Activated CD4-positive, alpha-beta T cell treated with anti-CD3 and anti-CD28 coated beads for 36 hours (primary cell): ENCODE data around the gene NEURL2. TPM values are rescaled to one million over a fixed set of nuclear protein-coding genes. Genes with fewer than 3 reads are reported as not detected.
"Not testable (repeated sequence)": the region's sequence is repeated elsewhere in the genome, so short reads cannot be mapped to it uniquely, and the experiment has no call there.

ENCODE experiments used
- ATAC-seq: fragments of 200-7000 bp; cut with Tn5 transposase; one replicate; pipeline ENCODE4 v1.10.0; 2021; ENCODE audit warnings: mild to moderate bottlenecking, moderate library complexity
- CTCF ChIA-PET: fragments of 350-600 bp; sonication (Branson Sonifier 250); formaldehyde crosslinking; loops from one replicate; lab custom pipeline; 2021; ENCODE audit warnings: antibody characterized with exemption; lab: Charles Lee
- POLR2A ChIA-PET: fragments of 350-600 bp; sonication (Branson Sonifier 250); formaldehyde crosslinking; loops from one replicate; lab custom pipeline; 2021; ENCODE audit warnings: antibody characterized with exemption, inconsistent platforms; lab: Charles Lee
- DNase-seq: peaks from one replicate; pipeline ENCODE4 v3.0.0-alpha.2; 2020
- H3K27ac Mint-ChIP-seq: one replicate; pipeline ENCODE4 v1.8.0; 2021; ENCODE audit warnings: mixed read lengths
- H3K27me3 Mint-ChIP-seq: one replicate; pipeline ENCODE4 v1.8.0; 2021; ENCODE audit warnings: mixed read lengths
- H3K36me3 Mint-ChIP-seq: one replicate; pipeline ENCODE4 v1.8.0; 2021; ENCODE audit warnings: low read depth, mixed read lengths
- H3K4me1 Mint-ChIP-seq: one replicate; pipeline ENCODE4 v1.8.0; 2021; ENCODE audit warnings: mixed read lengths
- H3K4me3 Mint-ChIP-seq: one replicate; pipeline ENCODE4 v1.8.0; 2021; ENCODE audit warnings: mild to moderate bottlenecking, moderate library complexity, mixed read lengths
- H3K9me3 Mint-ChIP-seq: one replicate; pipeline ENCODE4 v1.8.0; 2021; ENCODE audit warnings: low read depth, mixed read lengths
- intact Hi-C, 2 experiments: fragments of 100-400 bp; cut with DNase I in 1 of 2; cut with micrococcal nuclease in 1 of 2; formaldehyde crosslinking; loops; one replicate each; pipeline versions ENCODE4 v1.14.2 to v1.15.1; 2022 to 2024; cut with DNase I, micrococcal nuclease
- total RNA-seq, 2 experiments: library from RNA; stranded (reverse); gene quantifications; one replicate each; pipeline ENCODE4 v1.2.3, GENCODE V29; 2021

NEURL2 gene
- total RNA-seq, 2 experiments from 2014 or later, result 1.2 to 1.9 TPM

DNA sequence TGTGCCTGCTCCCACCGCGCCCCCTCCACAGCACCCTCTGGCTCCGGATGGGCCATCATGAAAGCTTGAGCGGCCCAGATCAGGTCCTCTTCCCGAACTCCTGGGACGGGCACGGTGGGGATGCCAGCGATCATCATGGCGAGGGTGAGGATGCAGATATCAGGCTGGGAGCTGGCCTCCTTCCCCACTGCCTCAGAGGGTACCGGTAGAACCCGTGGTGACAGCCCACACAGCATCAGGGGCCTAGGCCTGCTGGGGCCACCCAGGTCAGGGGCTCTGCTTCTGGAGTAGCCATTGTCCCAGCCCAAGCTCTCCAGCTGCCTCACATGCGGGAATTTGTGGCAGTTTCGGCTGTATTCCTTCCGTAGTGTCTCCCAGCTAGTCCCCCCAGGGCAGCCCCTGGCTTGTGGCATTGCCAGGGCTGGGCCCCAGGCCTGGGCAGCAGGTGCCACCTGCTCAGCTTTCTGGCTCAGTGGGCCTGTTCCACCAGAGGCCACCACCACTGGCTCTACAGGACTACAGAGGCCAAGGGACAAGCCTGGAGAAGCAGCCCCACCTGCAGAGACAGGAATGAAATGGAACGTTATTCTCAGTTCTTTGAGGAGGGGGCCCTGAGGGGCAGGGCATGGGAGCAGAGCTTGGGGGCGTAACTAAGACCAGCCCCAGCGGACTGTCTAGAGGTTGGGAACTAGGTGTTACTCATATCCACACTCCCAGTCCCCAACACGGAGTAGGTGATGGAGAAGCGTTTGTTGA is 4.2 kb downstream of the NEURL2 start:
- Mint-ChIP-seq H3K36me3 (peaks cover 24% of the 10 kb centered on the region), H3K4me3 (no peak overlapping the region), H3K4me1 (peaks cover 48% of the 10 kb centered on the region), H3K27ac (no peak overlapping the region), H3K27me3 (no peaks in the 10 kb centered on the region), H3K9me3 (no peaks in the 10 kb centered on the region)
- no peak for ATAC-seq
- CTCF ChIA-PET, result interaction anchor here (0.7 kb wide), 1 partner anchor 340 kb away, joined by 3 read pairs; no protein-coding TSS in a partner anchor
- intact Hi-C loops, result loop anchor here in 1 of 2 experiments (10.0 kb wide), 3 partner anchors 478 to 922 kb away; partner anchors contain the start of genes STK4 and TOMM34
- no peak for DNase-seq
- POLR2A ChIA-PET, result no interaction called here

- CTCF ChIA-PET, result interaction anchor here (1.0 kb wide), 1 partner anchor 29 kb away, joined by 3 read pairs; no protein-coding TSS in a partner anchor
- POLR2A ChIA-PET, result no interaction called here
- no peaks in the 10 kb centered on the region for H3K9me3 Mint-ChIP-seq
- peaks cover 44% of the 10 kb centered on the region for H3K4me1 Mint-ChIP-seq
- ATAC-seq, result no peak
- intact Hi-C loops, result loop anchor here in 1 of 2 experiments (10.0 kb wide), 3 partner anchors 482 to 918 kb away; partner anchors contain the start of genes STK4 and TOMM34
- peak overlapping the region; percentile 59 for H3K4me3 Mint-ChIP-seq
- no peaks in the 10 kb centered on the region for H3K27me3 Mint-ChIP-seq
- peaks cover 29% of the 10 kb centered on the region for H3K36me3 Mint-ChIP-seq
- no peak for DNase-seq
- H3K27ac Mint-ChIP-seq, result peak overlapping the region; percentile 60
Measured at GRCh38 chr20:45883100-45883469, 7.9 kb downstream of the NEURL2 start.

DNA sequence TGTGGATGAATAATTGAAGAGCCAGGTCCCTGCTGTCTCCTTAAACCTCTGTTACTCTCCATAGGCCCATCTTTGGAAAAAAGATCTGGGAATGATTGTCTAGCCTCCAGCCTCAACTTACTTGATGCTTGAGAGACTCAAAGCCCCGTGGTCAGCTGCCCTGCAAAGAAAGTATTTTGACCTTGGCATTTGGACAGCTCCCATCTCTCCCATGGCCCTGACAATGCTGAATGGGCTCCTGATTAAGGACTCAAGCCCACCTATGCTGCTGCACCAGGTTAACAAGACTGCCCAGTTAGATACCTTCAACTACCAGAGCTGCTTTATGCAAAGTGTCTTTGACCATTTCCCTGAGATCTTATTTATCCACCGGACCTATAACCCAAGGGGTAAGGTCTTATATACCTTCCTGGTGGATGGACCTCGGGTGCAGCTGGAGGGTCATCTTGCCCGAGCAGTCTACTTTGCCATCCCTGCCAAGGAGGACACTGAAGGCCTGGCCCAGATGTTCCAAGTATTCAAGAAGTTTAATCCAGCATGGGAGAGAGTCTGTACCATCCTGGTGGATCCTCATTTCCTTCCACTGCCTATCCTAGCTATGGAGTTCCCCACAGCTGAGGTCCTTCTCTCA is 8.4 kb downstream of the NEURL2 start:
- intact Hi-C loops, result loop anchor here in 1 of 2 experiments (10.0 kb wide), 3 partner anchors 482 to 918 kb away; partner anchors contain the start of genes STK4 and TOMM34
- no peak for DNase-seq
- ChIA-PET POLR2A (interaction anchor here (2.3 kb wide), 1 partner anchor 9 kb away, joined by 7 read pairs; the partner anchor contains the start of genes CTSA and NEURL2), CTCF (interaction anchor here (0.6 to 1.0 kb wide), 5 partner anchors 26 to 206 kb away, joined by 3 to 6 read pairs (median 3); partner anchors contain the start of genes ACOT8, DNTTIP1 and WFDC3)
- no peak for ATAC-seq
- Mint-ChIP-seq H3K27me3 (no peaks in the 10 kb centered on the region), H3K4me1 (peaks cover 44% of the 10 kb centered on the region), H3K9me3 (no peaks in the 10 kb centered on the region), H3K4me3 (peak overlapping the region; percentile 59), H3K27ac (peak overlapping the region; percentile 60), H3K36me3 (peaks cover 29% of the 10 kb centered on the region)

DNA sequence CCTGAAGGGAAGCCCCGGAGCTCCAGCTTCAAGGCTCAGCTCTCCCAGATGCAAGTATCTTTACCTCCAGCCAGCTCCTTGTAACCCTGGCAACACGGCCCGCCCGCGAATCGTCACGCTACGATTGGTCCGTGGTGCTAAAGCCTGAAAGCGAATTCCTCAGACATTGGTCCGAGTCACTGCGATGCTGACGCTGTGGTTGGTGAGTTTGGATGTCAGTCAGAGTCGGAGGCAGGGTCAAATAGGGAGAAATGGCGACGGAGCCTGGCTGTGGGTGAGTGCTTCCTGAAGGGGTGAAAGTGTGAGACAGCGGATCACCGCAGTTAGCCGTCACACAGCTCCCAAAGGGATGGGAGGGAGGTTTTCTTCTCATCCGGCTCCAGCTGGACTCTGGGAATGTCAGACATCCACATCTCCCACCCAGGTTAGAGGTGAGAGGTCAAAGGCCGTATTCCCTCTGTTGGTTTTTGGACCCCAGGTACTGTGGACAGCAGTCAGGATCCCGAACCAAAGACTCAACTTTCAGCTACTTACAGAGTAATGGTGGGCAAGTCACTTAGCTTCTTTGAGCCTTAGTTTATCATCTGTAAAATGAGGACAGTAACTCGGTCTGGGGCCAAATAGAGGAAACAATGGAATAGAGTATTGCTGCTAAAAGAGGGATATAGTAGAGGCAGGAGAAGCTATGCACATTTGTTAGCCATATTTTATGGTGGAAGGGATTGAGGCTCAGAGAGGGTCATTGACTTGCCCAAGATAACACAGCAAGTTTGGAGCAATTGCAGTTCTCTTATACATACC is 9.8 kb downstream of the NEURL2 start, which contains the start of gene ZSWIM1:
Gene ZSWIM1, plus strand, starts transcription at position 240 of the 801 bp plus-strand sequence. CDS start 1,366 bp downstream, outside the sequence.
- ChIA-PET POLR2A (interaction anchor here (0.5 to 2.3 kb wide), 9 partner anchors 8 to 200 kb away, joined by 3 to 7 read pairs (median 3); partner anchors contain the start of genes CTSA and NEURL2), CTCF (interaction anchor here (0.5 to 1.5 kb wide), 8 partner anchors 9 to 123 kb away, joined by 3 to 10 read pairs (median 4); partner anchors contain the start of genes CTSA and NEURL2)
- ATAC-seq (peak; percentile 98), DNase-seq (peak; percentile 99)
- H3K36me3 Mint-ChIP-seq, result peaks cover 21% of the 10 kb centered on the region
- intact Hi-C loops, result loop anchor here (1.0 to 10.0 kb wide), 10 partner anchors 10 to 916 kb away; partner anchors contain the start of genes ACOT8 (in 2 of the 2), CTSA (in 2 of the 2), NEURL2 (in 2 of the 2) and ZSWIM3 (in 2 of the 2)
- H3K27ac Mint-ChIP-seq, result peak within 1 kb of the TSS; percentile 95
- no peaks in the 10 kb centered on the region for H3K27me3 Mint-ChIP-seq
- peaks cover 42% of the 10 kb centered on the region for H3K4me1 Mint-ChIP-seq
- no peaks in the 10 kb centered on the region for H3K9me3 Mint-ChIP-seq
- H3K4me3 Mint-ChIP-seq, result peak within 1 kb of the TSS; percentile 94

DNA sequence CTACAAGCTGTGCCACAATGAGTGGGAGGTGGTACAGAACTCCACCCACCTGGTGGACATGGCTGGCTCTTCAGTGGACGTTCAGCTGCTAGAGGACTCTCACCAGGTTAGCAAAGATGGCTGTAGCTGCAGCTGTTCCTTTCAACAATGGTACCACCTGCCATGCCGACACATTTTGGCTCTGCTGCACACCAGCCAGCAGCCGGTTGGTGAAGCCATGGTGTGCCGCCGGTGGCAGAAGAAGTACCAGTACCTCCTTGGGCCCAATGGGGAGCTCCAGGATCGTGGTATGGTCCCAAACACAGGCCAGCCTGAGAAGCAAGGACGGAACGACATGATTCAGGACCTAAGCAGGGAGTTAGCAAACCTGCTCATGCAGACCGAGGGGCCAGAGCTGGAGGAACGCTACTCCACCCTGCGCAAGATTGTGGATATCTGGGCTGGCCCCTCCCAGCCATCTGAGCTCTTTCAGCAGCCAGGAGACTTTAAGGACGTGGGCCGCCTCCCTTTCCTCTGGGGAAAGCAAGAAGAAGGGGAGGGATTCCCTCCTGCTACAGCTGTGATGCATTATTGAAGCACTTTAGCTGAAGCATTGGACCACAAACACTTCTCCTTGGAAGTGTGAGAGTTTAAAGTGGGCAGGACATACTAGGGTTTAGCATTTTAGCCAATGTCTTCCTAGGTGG is 12.8 kb downstream of the NEURL2 start:
- CTCF ChIA-PET, result interaction anchor here (0.7 kb wide), 1 partner anchor 42 kb away, joined by 3 read pairs; no protein-coding TSS in a partner anchor
- H3K27me3 Mint-ChIP-seq, result no peaks in the 10 kb centered on the region
- H3K27ac Mint-ChIP-seq, result no peak overlapping the region
- H3K4me1 Mint-ChIP-seq, result peaks cover 21% of the 10 kb centered on the region
- DNase-seq (no peak), ATAC-seq (no peak)
- intact Hi-C loops, result loop anchor here in 1 of 2 experiments (5.0 kb wide), 1 partner anchor 809 kb away; the partner anchor contains the start of gene TP53RK
- no peaks in the 10 kb centered on the region for H3K9me3 Mint-ChIP-seq
- H3K36me3 Mint-ChIP-seq, result peaks cover 11% of the 10 kb centered on the region
- POLR2A ChIA-PET, result no interaction called here
- H3K4me3 Mint-ChIP-seq, result no peak overlapping the region

DNA sequence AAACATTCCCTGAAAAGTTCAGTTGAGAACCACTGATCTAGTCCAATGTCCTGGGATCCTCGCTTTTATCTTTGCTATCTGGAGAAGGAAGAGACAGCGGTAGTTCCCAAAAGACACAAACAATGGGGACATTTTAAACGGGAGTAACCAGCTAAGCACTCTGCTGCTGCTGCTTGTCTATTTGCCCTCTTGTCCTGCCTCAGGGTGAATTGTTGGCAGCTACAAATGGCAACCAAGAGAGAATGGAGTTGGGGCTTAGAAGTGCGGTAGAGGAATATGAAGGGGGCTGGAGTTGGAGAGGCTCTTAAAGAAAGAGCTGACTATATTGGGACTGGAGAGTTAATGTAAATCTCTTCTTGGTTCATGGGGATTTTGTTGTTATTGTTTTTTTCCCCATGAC is 16.4 kb downstream of the NEURL2 start:
- no peak for ATAC-seq
- Mint-ChIP-seq H3K4me3 (no peak overlapping the region), H3K27ac (no peak overlapping the region), H3K27me3 (no peaks in the 10 kb centered on the region), H3K4me1 (no peaks in the 10 kb centered on the region), H3K9me3 (no peaks in the 10 kb centered on the region), H3K36me3 (no peaks in the 10 kb centered on the region)
- ChIA-PET POLR2A (no interaction called here), CTCF (interaction anchor here (0.5 kb wide), 1 partner anchor 289 kb away, joined by 4 read pairs; no protein-coding TSS in a partner anchor)
- no peak for DNase-seq
- intact Hi-C loops, result no loop called here

DNA sequence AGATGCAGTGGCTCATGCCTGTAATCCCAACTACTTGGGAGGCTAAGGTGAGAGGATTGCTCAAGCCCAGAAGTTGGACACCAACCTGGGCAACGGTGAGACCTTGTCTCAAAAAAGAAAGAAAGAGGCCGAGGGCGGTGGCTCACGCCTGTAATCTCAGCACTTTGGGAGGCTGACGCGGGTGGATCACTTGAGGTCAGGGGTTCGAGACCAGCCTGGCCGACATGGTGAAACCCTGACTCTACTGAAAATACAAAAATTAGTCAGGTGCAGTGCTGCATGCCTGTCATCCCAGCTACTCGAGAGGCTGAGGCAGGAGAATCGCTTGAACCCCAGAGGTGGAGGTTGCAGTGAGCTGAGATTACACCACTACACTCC is 16.9 kb downstream of the NEURL2 start:
- DNase-seq, intact Hi-C loops, ATAC-seq, H3K27me3 Mint-ChIP-seq, POLR2A ChIA-PET, H3K4me1 Mint-ChIP-seq, H3K4me3 Mint-ChIP-seq, H3K36me3 Mint-ChIP-seq, H3K27ac Mint-ChIP-seq, CTCF ChIA-PET, H3K9me3 Mint-ChIP-seq: not testable (repeated sequence)

DNA sequence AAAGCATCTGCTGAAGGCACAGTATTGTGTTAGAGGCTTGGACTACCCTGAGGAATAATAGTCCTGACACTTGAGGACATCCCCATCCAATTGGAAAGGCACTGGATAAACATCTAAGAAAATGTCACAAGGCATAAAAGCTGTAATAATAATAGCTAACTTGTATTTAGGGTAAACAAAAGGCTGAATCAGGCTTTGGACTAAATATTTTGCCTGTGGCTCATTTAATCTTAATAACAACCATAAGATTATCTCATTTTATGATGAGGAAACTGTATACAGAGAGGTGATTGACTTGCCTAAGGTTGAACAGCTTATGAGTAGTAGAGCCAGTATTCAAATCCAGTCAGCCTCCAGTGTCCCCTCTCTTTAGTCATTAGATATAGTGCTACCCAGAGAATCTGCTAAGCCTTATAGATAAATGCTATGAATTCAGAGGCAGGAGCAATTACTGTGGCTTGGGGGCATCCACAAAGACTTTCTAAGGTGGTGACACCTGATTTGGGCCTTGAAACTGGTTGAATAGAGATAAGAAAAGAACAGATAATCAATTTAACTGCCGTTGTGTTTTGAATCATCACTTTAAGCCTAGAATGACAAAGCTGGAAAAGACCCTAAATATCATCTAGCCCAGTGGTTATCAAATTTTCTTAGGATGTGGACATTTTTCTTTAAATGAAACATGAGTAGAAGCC is 17.5 kb downstream of the NEURL2 start:
- DNase-seq (no peak), ATAC-seq (no peak)
- CTCF ChIA-PET, result interaction anchor here (1.0 kb wide), 1 partner anchor 24 kb away, joined by 3 read pairs; no protein-coding TSS in a partner anchor
- POLR2A ChIA-PET, result no interaction called here
- no peak overlapping the region for H3K27ac Mint-ChIP-seq
- no peaks in the 10 kb centered on the region for H3K36me3 Mint-ChIP-seq
- no peaks in the 10 kb centered on the region for H3K4me1 Mint-ChIP-seq
- no peaks in the 10 kb centered on the region for H3K9me3 Mint-ChIP-seq
- intact Hi-C loops, result no loop called here
- H3K27me3 Mint-ChIP-seq, result no peaks in the 10 kb centered on the region
- no peak overlapping the region for H3K4me3 Mint-ChIP-seq

DNA sequence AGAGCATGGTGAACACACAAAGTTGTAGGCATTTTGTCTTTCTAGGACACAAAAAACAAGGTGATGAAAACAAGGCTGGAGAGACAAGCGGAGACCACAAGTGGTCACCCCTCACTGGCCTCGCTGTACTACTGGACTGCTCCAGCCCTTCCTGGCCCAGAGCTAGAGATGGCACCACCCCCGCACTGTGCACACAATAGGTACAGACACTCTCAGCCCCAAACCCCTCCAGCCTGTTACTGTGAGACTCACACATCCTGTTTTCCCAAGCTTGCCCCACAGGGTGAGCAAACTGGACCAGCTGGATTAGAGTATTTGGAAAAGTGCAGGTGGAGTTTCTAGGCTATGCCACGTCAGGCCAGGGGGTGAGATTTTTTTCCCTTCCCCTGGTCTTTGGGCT is 18.4 kb downstream of the NEURL2 start:
- CTCF ChIA-PET, result interaction anchor here (0.6 to 0.9 kb wide), 2 partner anchors 18 to 20 kb away, joined by 3 to 4 read pairs; partner anchors contain the start of genes CTSA and NEURL2
- POLR2A ChIA-PET, result no interaction called here

DNA sequence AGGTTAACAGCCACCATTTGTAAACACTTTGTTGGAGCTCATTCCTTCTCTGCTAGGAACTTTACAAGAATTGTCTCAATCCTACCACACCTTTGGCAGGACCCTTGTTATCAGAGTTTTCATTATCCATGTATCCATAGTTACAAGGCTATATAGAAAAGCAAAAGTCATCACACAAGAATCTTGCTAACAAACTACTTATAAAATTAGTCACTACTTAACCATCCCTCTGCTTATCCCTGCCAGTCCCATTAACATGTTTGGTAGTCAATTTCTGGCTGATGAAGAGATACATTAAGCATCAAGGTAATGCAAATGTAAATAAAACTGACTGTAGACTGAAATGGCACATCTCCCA is 23.2 kb downstream of the NEURL2 start:
- intact Hi-C loops, result no loop called here
- H3K36me3 Mint-ChIP-seq, result no peaks in the 10 kb centered on the region
- CTCF ChIA-PET, result interaction anchor here (0.7 to 1.0 kb wide), 2 partner anchors 102 to 1030 kb away, joined by 3 read pairs; no protein-coding TSS in a partner anchor
- no peaks in the 10 kb centered on the region for H3K4me1 Mint-ChIP-seq
- DNase-seq (no peak), ATAC-seq (no peak)
- no peak overlapping the region for H3K4me3 Mint-ChIP-seq
- POLR2A ChIA-PET, result no interaction called here
- no peaks in the 10 kb centered on the region for H3K27me3 Mint-ChIP-seq
- H3K9me3 Mint-ChIP-seq, result no peaks in the 10 kb centered on the region
- H3K27ac Mint-ChIP-seq, result no peak overlapping the region

More for the DNA sequence above, 18.4 kb downstream of the NEURL2 start:
- ATAC-seq (no peak), DNase-seq (no peak)
- Mint-ChIP-seq H3K27ac (no peak overlapping the region), H3K4me1 (no peaks in the 10 kb centered on the region), H3K36me3 (no peaks in the 10 kb centered on the region), H3K27me3 (no peaks in the 10 kb centered on the region), H3K4me3 (no peak overlapping the region), H3K9me3 (no peaks in the 10 kb centered on the region)
- intact Hi-C loops, result no loop called here
